GM12891 (cell line): Measurements from ENCODE around the gene AFF3.

Source experiments
- POLR2A ChIP-seq: IDR thresholded peaks from 2 replicates; pipeline ENCODE4 v1.6.1; 2011; ENCODE audit warnings: low read depth, low read length, control low read depth
- POLR2AphosphoS5 ChIP-seq: IDR thresholded peaks from 2 replicates; pipeline ENCODE4 v1.6.1; 2011; ENCODE audit warnings: low read depth, low read length, control low read depth

GRCh38 chr2:99867770-99868169 lies 274.6 kb downstream of the AFF3 start:
- TF ChIP-seq POLR2A (no peak), POLR2AphosphoS5 (no peak)
